HG03575 (cell line): ENCODE measurements around the gene CHRNA1.
"Not testable (repeated sequence)": the region's sequence is repeated elsewhere in the genome, so short reads cannot be mapped to it uniquely, and the experiment has no call there.

Source experiments
- ATAC-seq: cut with Tn5 transposase; IDR thresholded peaks from one replicate; pipeline ENCODE4 v1.9.1; 2021; ENCODE audit not compliant: unreplicated experiment, insufficient number of reproducible peaks, low FRiP score; ENCODE audit errors: extremely low read depth

Gene CHRNA1

DNA sequence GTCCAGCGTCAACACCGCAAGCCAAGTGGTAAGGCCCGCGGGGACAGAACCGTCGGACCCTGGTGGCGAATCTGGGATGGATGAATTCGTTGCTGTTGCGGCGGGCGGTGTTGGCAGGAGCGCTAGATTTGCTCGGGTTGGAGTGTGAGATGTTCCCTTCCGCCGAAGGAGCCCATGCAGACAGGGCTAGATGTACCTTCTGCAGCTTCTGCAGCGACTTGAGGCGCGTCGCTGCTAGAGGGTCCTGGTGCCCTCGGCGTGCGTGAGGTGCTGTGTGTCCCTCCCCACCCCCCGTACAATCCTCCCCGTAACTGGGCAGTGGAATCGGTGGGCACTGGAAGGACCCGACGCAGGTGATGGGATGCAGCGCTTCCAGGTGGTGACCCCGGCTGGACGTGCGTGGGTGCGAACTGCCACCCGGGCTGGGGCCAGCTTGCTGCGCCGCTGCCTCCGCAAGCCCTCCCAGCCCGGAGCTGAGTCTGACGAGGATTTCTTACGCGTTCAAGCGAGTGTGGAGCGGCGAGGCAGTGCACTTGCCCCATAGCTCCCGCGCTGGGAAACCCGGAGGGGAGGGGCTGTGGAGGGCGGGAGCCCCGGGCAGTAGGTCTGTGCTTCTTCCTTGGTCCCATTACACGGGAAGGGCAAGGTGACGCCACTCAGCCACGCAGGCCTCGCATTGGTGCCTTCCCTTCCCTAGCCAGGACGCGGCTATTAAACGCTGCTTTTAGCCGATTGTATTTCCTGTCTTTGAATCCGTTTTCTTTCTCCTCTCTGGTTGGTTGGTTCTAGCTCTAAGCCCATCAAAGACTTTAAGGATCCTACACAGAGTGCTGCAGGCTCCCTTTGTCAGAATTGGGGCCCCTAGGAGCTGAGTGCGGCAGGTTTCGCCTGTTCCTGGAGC is 34.2 kb downstream of the CHRNA1 start:
- ATAC-seq = no peak

DNA sequence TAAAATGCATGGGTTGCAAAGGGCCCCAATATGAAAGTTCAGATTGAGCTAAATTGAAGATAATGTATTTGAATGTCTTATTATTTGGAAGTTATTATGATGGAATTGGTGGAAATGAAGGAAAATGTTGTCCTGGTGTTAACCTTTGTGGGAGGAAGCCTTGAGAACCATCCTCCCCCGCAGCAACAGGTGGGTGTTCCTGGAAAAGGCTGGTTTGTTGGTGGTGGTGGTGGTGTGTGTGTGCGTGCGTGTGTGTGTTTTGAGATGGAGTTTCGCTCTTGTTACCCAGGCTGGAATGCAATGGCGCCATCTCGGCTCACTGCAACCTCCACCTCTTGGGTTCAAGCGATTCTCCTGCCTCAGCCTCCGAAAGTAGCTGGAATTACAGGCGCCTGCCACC is 36.2 kb downstream of the CHRNA1 start:
- ATAC-seq = no peak

DNA sequence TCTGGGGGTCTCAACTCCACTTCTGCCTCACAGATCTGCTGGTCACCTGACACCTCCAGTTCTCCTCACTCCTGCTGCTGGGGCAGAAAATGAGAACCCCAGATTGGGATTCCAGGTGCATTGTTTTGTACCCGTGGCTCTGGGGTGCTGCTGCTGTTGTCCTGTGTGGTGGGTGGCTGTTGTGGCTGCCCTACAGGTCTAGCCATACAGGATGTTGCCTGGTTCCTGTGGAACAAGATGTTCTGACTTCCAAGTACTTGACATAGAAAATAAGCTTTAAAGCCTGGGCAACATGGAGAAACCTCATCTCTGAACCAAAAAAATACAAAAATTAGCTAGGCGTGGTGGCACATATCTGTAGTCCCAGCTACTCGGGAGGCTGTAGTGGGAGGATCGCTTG is 38.1 kb downstream of the CHRNA1 start:
- no peak for ATAC-seq

DNA sequence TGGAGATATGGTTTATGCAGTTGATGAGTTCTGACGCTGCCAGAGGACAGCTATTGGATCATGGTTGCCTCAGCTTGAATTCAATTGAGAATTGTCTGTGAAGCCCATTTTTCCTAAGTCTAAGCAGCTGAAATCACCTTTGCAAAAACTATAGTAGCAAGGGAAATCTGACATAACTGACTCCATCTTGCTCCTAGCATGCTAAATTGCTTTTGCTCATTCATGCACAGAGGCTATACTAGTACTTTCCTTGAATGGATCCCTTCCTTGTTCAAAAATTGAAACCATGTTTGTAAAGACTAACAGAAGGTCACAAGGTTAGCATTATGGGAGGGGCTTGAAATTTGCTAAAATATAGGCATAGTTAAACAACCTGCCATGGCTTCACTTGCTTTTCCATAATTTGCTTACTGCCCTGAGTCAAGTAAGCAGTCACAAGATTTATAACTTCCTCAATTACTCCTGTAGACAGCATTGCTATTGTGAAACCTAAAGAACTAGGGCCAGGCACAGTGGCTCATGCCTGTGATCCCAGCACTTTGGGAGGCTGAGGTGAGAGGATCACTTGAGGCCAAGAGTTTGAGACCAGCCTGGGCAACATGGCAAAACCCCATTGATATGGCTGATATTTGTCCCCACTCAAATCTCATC is 41.2 kb downstream of the CHRNA1 start:
- no peak for ATAC-seq

DNA sequence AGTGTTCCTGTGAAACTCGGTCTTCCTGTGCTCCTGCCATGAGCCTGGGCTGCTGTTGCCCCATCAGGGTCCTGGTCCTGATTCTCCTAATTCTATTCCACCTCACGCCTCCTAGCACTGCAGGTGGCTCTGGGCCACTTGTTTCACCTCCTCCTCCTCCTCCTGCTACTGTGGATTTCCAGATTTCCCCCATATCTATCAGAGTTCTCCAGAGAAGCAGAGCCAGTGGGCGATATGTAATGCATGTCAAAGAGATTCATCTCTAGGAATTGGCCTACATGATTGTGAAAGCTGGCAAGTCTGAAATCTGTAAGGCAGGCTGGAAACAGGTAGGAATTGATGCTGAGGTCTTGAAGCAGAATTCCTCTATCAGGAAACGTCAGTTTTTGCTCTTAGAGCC is 45.3 kb downstream of the CHRNA1 start:
- ATAC-seq = no peak

DNA sequence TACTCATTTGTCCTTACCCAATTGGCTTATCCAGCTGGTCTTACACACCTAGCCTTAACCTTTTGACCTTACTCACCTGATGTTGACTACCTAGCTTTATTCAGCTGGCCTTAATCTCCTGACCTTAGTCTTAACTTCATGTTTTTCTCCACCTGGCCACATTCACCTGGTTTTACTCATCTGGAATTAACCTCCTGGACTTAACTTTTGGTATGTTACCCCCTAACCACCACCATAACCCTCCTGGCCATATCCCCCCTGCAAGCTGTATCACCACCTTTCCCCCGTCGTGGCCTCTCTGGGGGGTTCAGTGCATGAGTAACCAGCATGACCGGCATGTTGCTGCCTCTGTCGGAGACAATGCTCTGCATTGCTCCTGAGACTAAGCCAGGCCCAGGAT is 45.7 kb downstream of the CHRNA1 start:
- ATAC-seq = no peak

DNA sequence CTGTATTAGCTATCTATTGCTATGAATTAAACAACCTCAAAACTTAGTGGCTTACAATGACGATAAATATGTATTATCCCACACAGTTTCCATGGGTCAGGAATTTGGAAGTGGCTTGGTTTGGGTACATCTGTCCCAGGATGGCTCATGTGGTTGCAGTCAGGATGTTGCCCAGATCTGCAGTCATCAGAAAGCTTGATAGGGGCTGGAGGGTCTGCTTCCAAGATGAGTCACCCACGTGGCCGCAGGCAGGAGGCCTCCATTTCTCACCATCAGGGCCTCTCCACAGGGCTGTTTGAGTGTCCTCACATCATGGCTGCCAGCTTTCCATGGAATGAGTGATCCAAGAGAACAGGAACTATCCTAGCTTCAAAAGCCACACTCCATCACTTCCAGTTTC is 46.4 kb downstream of the CHRNA1 start:
- ATAC-seq = no peak

DNA sequence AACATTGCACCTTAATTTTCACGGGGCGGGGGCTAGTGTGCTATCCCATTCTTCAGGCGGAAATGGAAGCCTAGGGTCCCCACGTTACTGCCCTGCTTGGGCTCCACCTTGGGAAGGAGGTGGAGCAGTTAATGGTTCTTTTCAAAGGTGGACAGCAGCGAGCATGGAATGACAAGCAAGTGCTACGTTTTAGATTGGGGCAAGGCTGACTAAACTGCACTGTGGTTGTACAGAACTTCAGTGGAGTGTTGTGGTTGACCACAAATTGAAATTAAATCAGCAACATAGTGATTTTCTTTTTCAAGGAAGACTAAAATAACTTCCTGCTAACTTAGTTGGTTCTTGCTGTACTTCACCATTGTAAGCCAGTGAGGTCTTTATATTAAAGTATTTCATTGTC is 47.0 kb downstream of the CHRNA1 start:
- no peak for ATAC-seq

DNA sequence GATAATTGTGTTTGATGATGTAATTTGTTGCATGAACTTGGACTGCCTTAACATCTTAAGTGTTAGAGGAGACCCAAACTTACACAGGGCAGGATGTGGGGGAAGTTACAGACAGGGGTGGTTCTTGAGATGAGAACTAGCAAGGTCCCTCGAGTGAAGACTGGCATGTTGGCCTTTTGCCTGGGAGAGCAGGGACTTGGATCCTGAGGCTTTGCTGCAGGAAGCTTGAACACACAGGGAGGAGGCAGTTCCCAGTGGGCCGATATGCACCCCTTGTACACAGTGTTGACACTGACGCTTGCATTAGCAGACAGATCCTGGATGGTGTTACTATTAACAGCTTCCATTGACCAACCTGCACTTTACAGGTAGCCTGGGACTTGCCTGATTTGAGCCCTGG is 47.5 kb downstream of the CHRNA1 start:
- ATAC-seq = no peak

DNA sequence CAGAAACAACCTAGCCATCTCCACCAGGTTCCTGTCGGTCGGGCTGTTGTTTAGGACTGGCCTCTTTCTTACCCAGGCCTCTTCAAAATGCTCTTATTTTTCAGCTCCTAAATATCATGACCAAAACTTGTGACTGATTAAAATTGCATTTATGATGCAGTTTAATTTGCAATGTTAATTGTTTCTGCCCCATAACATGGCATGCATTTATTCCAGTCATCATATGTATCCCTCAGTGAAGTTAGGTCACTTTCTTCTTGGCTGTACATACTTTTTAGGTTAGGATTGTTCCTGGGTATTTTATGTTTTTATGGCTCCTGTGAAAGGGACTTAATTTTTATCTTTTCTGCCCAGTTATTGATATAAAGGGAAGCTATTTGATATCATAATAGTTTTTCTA is 50.6 kb downstream of the CHRNA1 start:
- no peak for ATAC-seq

DNA sequence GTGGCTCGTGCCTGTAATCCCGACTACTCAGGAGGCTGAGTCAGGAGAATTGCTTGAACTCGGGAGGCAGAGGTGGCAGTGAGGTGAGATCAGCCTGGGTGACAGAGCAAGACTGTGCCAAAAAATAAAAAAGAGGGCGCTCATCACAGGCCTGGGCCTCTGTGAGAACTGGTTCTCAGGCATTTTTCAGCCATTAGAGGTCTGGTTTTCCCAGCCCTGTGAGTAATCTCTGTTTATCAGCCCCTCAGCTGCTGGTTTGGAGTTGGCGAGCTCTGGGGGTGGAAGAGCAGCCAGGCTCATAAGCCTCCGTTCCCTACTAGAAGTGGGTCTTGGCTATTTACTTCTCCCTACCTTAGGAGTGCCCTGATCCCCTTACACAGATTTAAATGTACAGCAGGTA is 53.1 kb downstream of the CHRNA1 start:
- no peak for ATAC-seq

DNA sequence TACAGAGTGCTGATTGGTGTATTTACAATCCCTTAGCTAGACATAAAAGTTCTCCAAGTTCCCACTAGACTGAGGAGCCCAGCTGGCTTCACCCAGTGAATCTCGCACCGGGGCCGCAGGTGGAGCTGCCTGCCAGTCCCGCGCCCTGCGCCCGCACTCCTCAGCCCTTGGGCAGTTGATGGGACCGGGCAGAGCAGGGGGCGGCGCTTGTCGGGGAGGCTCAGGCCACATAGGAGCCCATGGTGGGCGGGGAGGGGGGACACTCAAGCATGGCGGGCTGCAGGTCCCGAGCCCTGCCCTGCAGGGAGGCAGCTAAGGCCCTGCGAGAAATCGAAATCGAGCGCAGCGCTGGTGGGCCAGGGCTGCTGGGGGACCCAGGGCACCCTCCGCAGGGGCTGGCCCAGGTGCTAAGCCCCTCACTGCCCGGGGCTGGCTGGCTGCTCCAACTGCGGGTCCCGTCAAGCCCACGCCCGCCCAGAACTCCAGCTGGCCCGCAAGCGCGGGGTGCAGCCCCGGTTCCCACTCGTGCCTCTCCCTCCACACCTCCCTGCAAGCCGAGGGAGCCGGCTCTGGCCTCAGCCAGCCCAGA is 54.8 kb downstream of the CHRNA1 start:
- not testable (repeated sequence) for ATAC-seq

DNA sequence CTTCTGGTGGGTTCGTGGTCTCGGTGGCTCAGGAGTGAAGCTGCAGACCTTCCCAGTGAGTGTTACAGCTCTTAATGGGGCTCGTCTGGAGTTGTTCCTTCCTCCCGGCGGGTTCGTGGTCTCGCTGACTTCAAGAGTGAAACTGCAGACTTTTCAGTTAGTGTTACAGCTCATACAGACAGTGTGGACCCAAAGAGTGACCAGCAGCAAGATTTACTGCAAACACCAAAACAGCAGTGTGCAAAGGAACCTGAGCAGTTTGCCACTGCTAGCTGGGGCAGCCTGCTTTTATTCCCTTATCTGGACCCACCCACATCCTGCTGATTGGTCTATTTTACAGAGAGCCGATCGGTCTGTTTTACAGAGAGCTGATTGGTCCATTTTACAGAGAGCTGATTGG is 55.6 kb downstream of the CHRNA1 start:
- ATAC-seq = no peak

DNA sequence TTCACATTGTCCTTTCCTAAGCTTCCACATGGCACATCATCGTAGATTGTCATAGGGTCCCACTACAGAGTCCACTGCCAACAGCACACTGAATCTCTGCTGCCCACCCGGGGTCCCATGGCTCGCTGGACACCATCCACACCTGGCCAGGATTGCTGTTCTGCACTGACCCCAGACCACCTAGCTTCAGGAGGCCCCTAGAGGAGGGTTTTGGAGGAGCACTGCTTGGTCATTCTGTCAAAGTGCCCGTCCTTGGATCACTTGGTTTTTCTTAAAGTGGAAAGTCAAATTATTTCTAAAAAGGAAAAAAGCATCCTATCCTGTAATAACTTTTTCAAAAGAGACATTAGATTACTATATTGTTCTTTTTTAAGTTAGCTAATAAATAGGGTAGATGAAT is 59.0 kb downstream of the CHRNA1 start:
- ATAC-seq = no peak

DNA sequence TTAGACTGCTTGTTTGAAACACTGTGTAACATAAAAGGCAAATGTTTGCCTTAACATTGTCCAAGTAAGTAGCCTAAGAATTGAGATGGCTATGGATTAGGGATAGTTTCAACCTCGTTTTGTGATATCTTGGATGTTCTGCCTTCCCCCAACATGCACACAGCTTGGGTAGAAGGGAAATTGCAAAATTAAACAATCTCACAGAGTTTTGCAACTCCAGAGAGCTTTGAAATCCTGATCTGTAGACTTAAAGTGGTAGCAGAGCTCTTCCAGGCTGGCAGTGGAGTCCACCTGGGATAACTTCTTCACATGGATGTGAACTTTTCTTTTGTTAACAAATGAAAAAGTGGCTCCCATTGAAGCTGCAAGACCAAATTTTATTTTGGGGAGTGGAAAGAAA is 59.6 kb downstream of the CHRNA1 start:
- no peak for ATAC-seq

DNA sequence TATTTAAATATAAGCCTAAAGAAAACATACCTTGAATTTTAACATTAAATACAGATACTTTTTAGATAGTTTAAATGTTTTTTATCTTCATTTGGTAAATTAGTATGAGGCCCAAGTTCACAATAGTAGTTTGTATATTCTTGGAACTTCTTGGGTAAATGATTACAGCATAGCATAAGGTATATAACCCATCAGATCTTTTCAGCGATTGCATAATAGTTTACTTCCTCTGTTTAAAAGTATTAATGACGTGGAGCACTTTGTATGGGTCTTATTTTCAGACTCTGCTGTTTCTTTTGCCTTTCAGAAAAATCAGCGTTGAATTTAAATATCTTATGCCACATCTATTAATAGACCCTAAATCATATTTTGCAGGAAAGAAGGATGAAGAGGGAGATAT is 60.2 kb downstream of the CHRNA1 start:
- ATAC-seq = no peak

DNA sequence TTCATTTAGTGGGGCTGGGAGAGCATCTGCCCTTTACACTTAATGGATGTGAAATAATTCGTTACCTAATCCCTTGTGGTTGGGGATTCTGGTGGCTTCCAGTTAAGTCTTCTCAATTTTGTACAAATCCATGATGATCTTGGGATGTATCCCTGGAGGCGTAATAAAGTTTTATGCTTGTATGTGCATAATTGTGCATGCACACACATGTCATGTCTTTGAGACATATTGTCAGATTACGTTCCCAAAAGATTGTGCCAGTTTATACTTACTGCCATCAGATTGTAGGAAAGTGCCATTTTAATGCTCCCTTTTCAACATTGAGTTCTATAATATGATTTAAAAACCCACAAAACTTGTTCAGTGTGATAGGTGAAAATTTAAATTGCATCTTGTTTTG is 60.8 kb downstream of the CHRNA1 start:
- ATAC-seq = no peak

DNA sequence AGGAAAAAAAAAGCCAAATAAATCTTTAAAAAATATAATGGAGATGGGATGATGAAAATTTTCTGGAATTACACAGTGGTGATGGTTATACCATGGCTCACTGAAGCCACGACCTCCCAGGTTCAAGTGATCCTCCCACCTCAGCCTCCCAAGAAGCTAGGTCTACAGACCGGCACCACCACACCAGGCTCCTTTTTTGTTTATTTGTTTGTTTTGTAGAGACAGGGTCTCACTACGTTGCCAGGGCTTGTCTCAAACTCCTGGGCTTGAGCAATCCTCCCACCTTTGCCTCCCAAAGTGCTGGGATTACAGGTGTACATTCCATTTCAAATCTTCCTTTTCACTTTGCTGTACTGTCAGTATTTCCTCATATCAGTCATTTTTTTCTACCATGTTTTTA is 61.7 kb downstream of the CHRNA1 start:
- ATAC-seq = no peak

DNA sequence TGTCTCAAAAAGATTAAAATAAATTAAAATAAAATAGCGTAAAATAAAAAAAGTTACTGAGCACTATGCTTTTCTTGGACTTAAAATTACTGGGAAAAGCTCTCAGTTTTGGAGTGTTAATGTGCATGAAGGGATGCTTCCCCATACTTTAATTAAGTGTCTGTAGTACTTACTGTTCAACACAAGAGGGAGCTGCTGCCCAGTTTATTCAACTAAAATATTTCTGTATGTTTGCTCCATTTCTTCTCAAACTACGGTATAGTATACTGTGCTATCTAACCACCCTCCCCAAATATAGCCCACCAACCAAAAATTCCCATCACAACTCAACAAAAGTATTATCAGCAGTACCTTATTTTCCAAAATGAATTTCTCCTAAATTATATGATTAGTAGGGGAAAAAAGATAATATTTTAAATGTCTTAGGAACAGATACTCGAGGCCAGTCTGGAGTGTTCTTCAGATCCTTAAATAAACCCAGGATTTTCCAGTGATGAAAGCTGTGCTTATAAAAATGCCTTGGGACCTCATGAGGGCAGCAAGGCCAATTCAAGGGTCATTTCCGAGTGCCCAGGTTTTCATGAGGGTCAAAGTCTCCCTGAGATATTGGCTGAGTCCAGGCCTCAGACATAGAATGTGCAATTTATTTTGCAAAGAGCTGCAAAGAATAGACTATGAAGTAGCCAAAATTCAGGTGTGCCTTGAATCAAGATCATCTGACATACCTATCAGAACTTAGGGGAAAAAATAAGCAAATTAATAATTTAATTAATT is 64.1 kb downstream of the CHRNA1 start:
- ATAC-seq = no peak
